DMS79 (cell line): ENCODE results near the gene BLVRA.
"Not testable (repeated sequence)": the region's sequence is repeated elsewhere in the genome, so short reads cannot be mapped to it uniquely, and the experiment has no call there.

Source experiments
- DNase-seq: peaks from one replicate; lab custom pipeline; 2025; lab: John Stamatoyannopoulos, UW

The BLVRA gene

DNA sequence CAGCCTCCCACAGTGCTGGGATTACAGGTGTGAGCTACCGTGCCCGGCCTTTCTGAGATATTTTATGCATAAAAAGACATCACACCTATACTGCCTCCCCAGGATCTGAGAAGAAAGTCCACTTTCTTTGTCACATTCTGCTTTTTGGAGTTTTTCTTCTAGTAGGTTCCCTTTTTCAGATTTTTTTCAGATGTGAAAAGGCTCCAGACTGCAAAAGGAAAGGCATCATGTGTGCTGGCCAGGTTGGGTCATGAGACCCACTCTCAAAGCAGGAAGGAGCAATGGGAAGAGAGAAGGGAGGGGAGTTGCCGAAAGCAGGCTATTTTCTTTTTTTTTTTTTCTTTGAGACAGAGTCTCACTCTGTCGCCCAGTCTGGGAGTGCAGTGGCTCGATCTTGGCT is 10.8 kb downstream of the BLVRA start:
- no peak for DNase-seq

DNA sequence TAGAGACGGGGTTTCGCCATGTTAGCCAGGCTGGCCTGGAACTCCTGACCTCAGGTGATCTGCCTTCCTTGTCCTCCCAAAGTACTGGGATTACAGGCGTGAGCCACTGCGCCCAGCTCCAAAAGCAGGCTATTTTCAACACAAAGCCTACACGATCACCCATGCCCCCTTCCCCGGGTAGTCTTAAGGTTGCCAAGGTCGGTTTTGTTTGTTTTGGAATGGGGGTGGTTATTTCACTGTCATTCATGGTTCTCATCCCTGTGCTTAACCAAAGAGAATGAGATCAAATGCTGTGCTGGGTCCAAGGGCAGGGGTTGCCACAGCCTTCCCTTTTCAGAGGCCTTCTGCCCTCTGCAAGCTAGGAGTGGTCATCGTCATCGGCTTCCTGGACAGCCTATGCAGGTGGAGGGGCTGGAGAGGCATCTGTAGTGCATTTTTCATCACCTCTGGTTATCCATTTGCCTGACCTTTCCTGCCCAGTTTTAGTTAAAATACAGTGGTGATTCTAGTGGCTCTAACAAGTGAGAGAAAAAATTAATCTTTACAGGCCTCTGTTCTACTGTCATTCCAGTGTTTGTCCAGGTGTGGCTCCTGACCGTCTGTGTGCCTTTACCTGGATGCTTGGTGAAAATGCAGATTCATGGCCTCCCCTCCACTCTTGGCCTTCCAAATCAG is 11.4 kb downstream of the BLVRA start:
- DNase-seq = no peak

DNA sequence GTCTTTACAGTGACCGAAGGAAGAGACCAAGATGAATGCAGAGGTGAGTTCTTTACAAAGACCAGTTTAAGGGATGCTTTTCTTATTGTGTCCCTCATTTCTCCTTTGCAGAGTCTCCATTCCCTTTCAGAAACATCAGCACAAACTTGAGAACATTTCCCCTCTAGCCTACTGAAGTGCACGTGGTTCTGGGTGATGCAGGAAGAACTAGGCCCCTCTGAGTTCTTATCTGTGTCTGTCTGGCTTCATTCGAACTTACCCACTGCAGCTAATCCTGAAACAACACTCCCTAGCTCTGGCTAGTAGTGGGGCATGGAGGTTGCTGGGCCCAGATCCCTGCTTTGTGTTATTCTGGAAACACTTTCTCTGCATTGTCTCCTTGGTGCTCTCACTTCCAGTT is 12.6 kb downstream of the BLVRA start:
- no peak for DNase-seq

DNA sequence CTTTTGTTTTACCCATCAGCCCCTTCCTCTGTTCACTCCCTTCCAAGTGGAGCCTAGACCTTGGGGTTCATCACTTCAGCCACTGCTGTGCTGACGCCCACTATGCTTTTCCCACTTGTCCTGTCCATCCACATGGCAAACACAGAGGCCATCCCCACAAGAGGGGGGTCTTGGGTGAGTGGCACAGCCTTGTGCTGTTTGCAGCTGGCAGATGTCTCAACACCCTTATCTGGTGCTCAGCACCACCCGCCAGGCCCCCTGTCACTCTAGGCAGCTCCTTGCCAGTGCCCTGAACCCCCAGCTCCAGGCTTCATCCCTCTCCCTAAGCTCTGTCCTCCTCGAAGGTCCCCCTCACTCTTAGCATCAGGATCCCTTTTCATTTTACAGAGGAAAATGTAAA is 13.1 kb downstream of the BLVRA start:
- no peak for DNase-seq

DNA sequence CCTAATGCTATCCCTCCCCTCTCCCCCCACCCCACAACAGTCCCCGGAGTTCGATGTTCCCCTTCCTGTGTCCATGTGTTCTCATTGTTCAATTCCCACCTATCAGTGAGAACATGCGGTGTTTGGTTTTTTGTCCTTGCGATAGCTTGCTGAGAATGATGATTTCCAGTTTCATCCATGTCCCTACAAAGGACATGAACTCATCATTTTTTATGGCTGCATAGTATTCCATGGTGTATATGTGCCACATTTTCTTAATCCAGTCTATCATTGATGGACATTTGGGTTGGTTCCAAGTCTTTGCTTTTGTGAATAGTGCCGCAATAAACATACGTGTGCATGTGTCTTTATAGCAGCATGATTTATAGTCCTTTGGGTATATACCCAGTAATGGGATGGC is 14.8 kb downstream of the BLVRA start:
- DNase-seq = not testable (repeated sequence)

DNA sequence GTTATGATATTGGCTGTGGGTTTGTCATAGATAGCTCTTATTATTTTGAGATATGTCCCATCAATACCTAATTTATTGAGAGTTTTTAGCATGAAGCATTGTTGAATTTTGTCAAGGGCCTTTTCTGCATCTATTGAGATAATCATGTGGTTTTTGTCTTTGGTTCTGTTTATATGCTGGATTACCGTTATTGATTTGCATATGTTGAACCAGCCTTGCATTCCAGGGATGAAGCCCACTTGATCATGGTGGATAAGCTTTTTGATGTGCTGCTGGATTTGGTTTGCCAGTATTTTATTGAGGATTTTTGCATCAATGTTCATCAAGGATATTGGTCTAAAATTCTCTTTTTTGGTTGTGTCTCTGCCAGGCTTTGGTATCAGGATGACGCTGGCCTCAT is 16.8 kb downstream of the BLVRA start:
- not testable (repeated sequence) for DNase-seq

DNA sequence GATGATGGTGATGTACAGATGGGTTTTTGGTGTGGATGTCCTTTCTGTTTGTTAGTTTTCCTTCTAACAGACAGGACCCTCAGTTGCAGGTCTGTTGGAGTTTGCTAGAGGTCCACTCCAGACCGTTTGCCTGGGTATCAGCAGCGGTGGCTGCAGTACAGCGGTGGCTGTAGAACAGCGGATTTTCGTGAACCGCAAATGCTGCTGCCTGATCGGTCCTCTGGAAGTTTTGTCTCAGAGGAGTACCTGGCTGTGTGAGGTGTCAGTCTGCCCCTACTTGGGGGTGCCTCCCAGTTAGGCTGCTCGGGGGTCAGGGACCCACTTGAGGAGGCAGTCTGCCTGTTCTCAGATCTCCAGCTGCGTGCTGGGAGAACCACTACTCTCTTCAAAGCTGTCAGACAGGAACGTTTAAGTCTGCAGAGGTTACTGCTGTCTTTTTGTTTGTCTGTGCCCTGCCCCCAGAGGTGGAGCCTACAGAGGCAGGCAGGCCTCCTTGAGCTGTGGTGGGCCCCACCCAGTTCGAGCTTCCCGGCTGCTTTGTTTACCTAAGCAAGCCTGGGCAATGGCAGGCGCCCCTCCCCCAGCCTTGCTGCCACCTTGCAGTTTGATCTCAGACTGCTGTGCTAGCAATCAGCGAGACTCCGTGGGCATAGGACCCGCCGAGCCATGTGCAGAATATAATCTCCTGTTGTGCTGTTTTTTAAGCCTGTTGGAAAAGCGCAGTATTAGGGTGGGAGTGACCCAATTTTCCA is 20.0 kb downstream of the BLVRA start:
- not testable (repeated sequence) for DNase-seq

DNA sequence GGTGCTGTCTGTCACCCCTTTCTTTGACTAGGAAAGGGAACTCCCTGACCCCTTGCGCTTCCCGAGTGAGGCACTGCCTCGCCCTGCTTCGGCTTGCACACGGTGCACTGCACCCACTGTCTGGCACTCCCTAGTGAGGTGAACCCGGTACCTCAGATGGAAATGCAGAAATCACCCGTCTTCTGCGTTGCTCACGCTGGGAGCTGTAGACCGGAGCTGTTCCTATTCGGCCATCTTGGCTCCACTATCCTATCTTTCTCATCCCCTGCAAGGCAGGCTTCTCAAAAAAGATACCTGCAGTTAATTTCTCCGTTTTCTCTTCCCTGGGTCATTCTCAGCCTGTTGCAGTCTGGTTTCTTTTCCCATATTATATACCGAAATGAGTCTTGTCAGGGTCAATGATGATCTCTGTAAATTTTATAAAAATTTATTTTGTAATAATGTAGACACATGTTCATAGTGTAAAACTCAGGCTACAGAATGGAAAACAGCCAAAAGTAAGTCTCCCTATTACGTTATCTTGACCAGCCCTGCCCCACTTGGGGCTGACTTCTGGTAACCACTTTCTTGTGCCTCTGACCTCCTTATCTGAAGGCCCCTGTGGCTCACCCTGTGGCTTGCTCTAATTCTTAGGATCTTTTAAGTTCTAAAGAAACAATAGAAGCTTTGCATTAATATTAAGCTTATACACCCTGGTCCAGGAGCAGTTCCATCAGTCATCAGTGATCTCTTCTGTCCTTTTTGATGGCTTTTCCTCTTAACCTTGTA is 20.7 kb downstream of the BLVRA start:
- no peak for DNase-seq

DNA sequence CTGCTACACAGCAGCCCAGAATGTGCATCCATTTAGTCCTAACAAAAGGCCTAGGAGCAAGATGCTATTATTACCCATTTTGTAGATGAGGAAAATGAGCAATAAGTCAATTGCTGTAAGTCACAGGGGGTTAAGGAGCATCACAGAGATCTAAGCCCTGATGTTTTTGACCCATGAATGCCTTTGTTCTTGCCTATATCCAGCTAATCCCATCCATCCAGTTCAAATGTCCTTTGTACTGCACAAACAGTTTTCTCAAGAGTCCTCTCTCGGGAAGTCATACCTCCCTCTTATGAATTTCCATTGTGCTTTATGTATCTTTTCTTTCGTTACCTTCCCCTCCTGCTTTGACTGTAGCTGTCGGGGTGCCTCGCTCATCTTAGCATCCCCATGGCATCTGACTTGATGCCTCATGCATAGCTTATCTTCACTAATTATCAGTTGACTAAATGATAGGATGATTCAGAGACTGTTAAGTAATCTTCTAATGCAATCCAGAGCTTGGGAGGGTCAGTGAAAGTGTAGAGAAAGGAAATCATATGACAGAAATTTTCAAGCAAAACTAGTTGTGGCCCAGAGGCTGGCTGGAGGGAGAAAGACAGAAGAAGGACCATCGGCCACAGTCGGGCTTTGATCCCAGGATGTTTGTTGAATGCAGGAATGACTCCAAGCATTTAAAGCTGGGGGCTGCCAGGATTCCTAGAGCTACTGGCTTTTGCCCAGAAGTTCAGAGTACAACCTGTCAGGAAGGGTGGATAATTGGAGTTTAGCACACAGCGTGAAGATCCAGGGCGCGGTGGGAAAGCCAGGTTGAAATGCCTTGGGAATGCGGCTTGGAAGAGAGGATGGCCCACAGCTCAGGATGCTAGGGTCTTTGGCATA is 23.5 kb downstream of the BLVRA start:
- DNase-seq = no peak

DNA sequence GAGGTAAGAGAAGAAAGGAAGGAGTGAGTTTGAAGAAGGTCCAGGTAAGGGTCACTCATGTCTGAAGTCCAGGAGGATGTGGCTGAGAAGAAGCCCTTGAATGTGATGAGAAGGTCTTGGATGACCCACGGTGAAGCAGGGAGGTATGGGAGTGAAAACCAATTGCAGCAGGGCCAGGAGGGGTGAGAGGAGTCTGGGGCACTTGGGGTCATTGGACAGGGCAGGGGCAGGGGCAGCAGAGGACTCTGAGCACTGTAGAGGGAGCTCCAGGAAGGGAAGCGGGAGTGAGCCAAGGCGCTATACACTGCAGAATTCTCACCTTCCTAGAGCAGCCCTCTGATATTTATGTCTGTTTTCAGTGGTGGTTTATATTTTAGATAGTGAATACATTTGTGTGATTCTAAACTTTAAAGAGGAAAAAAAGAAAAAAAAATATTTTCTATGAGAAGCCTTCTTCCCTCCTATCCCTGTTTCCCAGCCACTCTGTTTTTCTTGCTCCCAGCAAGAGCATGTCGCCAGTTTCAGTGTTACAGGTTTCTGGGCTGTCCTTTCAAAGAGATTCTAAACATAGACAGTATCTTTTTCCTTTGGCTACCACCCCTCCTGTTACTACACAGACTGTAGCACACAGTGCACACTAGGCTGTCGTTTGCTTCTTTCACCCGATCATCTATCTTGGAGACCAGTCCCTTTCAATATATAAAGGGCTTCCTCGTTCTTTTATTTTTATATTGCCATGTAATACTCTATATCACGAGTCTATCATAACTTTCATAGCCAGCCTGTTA is 24.5 kb downstream of the BLVRA start:
- no peak for DNase-seq

DNA sequence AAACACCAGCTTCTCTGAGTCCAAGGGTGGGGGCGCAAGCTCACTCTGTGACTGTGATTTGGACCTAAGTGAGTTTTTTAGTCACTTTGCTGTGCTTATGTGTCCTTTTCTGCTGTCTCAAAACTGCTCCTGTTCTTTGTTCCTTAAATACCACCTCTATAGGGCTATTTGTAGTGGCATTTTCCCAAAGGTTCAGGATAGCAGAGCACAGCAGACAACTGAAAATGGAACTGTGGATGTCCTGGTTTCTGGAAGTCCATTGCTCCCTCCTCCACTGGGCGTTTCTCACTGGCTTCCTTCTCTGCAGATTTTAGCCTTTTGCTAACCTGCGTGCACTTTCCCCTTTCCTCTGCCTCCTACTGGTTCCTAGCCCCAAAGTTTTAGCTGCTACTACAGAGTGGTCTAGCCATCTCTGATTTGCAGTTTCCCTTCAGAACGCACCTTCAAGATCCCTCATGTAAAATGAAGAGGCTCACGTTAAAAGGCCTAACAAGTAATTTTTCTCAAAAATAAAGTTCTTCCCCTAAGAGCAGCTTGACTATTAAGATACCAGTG is 25.6 kb downstream of the BLVRA start:
- no peak for DNase-seq

DNA sequence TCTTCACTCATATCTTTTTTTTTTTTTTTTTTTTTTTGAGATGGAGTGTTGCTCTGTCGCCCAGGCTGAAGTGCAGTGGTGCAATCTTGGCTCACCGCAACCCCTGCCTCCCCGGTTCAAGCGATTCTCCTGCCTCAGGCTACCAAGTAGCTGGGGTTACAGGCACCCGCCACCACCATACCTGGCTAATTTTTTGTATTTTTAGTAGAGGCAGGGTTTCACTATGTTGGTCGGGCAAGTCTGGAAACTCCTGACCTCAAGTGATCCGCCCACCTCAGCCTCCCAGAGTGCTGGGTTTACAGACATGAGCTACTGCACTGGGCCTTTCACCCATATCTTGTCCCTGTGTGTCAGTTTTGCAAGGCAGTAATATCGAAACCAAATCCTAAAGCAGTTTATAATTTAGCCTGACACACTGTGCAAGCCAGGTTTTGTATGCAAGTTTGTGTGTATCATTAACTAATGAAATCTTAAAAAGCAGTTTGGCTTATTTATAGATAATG is 26.2 kb downstream of the BLVRA start:
- DNase-seq = not testable (repeated sequence)

DNA sequence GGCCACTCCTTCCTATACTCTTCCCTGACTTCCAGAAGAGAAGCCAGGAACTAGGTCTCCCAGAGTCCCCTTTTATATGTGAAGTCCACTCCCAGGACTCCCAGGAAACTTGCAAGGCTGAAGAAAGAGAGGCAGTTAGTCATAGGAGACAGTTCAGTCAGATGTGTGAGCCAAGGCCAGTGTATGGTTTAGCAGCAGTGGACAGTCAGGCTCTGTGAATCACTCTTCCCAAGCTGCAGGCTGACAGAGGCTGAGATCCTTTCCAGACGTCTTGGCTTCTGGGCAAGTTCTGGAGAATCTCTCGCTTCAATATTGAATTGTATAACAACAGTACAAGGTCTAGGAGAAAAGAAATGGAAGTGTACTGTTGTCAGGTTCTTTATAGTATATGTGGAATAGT is 26.9 kb downstream of the BLVRA start:
- DNase-seq = no peak

DNA sequence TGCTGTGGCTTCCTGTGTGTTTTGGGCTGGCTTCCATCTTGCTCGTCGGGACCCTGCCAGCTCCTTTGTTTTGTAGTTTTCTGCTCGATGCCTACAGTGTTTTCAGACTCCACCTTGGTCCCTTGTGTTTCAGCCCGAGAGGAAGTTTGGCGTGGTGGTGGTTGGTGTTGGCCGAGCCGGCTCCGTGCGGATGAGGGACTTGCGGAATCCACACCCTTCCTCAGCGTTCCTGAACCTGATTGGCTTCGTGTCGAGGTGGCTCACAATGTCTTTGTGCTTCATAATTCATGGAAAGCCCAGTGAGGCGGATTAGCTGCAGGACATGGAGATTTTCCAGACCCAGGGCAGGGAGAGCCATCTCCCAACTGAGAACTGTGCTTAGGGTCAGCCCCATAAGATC is 29.3 kb downstream of the BLVRA start:
- no peak for DNase-seq

DNA sequence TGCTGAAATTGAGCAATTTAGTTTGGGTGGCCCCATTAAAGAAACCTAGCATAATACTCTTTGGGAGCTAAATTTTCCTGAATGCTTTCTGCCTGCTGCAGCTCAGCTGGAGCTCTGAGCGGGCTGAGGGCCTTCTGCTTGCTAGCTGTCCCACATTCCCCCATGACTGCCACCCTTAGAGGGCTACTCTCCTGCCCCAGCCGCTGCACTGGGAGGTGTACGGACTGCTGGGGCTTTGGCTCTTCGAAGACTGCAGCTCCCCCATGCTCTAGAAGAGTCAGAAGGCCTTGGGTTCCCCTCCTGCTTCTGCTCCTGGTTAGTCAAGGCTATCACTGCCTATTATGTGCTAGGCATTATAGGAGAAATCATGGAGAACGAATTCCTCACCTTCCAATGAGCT is 31.5 kb downstream of the BLVRA start:
- no peak for DNase-seq

DNA sequence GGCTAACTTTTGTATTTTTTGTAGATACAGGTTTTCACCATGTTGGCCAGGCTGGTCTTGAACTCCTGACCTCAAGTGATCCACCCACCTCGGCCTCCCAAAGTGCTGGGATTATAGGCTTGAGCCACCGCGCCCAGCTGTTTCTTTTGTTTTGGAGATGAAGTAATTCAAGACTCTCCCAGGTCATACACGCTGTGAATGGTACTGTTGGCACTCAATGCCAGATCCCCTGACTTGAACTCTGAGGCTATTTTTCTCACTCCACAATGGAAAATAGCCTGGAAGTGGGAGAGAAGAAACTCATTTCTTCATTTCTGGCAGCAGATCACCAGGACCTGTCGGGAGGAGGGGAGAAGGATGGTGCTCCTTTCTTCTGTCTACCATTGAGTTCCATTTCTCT is 32.4 kb downstream of the BLVRA start:
- DNase-seq = no peak

DNA sequence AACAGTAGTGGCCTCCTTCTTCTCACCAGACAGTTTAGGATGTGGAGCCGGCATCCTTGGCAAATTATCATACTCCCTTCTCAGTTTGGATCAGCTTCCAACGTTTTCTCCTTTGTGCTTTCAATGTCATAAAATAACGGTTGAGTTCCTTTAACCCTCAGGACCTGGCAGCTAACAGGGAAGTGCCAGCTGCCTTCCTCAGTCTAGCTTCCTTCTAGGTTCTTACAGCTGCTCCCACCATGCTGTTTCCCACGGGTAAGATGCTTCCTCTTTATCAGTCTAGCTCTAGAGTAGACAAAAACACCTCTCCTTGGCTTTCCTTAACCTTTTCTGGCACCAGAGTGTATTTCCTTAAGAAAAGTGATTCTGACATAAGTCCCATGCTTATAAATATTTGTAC is 33.2 kb downstream of the BLVRA start:
- no peak for DNase-seq

DNA sequence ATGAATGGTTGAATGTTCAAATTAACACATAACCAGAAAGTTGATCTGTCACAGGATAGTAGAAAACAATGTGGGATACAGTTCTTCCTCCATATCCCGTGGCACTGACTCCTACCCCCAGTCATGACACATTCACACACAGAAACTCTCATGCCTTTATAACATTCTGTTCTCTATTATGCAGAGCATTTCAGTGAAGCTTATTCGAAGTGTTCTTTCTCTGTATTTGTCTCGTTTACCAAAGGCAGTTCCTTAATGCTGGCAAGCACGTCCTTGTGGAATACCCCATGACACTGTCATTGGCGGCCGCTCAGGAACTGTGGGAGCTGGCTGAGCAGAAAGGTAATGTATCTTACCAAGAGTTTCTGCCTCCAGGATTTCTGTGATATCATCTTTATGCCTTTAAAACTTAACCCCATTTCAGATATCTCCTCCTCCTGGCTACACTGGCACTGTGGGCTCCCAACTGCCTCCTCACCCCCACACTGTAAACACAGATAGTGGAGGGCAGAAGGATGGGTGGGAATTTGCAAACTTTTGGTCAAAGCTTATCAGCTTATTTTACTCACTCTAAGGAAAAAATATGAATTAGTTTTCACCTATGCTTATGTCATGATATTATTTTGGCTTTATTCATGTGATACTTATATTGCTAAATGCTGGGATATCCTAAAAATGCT is 34.1 kb downstream of the BLVRA start:
- no peak for DNase-seq

DNA sequence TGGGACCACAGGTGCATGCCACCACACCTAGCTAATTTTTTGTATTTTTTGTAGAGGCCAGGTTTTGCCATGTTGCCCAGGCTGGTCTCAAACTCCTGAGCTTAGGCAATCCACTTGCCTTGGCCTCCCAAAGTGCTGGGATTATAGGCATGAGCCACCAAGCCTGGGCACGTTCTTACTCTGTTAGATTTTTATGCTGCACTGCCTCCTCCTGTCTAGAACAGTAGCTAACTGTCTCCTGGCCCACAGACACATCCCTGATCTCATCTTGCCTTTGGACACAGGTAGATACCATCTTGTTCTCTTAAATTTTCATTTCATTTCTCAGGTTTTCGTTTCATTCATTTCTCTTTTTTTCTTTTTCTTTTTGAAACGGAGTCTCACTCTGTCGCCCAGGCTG is 41.1 kb downstream of the BLVRA start:
- no peak for DNase-seq

DNA sequence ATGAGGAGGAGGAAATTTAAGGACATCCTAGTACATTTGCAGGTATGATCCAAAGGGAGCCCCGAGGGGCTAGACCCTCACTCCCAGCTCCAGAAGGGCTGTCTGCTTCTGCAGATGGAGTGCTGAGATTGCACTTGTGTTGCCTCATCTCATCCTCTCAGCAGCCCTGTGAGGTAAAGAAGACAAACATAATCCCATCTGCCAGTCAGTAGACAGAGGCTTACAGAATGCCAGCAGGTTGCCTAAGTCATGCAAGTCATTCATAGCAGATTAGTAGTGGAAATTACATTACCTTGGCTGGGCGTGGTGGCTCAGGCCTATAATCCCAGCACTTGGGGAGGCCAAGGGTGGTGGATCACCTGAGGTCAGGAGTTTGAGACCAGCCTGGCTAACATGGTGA is 45.4 kb downstream of the BLVRA start:
- DNase-seq = no peak
